ENCODE results near the gene ZSCAN1.

ZSCAN1 gene

GRCh38 chr19:58086825-58087710 lies 53.2 kb downstream of the ZSCAN1 start:
- no peak for DNase-seq

GRCh38 chr19:58088521-58089052 lies 54.8 kb downstream of the ZSCAN1 start:
- no peak for DNase-seq

GRCh38 chr19:58089846-58090245 lies 56.0 kb downstream of the ZSCAN1 start:
- no peak for DNase-seq

- DNase-seq: no peak
Measured at GRCh38 chr19:58091251-58091995, 57.6 kb downstream of the ZSCAN1 start.

- DNase-seq: no peak
Measured at GRCh38 chr19:58093071-58093470, 59.2 kb downstream of the ZSCAN1 start.

GRCh38 chr19:58095328-58095727 lies 61.5 kb downstream of the ZSCAN1 start:
- no peak for DNase-seq

- no peak for DNase-seq
Measured at GRCh38 chr19:58096884-58097283, 63.1 kb downstream of the ZSCAN1 start.

GRCh38 chr19:58097349-58097748 lies 63.5 kb downstream of the ZSCAN1 start:
- DNase-seq: no peak

- DNase-seq: peak; percentile 93
Measured at GRCh38 chr19:58097781-58098681, 64.2 kb downstream of the ZSCAN1 start, which contains the start of gene ZSCAN18. Gene ZSCAN18 (minus strand): TSS chr19:58098231. CDS start chr19:58090267, 7,964 bp downstream.

- no peak for DNase-seq
Measured at GRCh38 chr19:58098682-58098998, 64.8 kb downstream of the ZSCAN1 start.
